HepG2 (cell line): ENCODE data around the gene MADD. TPM values are rescaled to one million over a fixed set of nuclear protein-coding genes. Genes with fewer than 3 reads are reported as not detected.
A peak's percentile ranks its signal among the peaks of the same experiment; 100 is the strongest.

Experiments
- AFF4 ChIP-seq: sonication (generic); formaldehyde crosslinking; IDR thresholded peaks from 2 replicates; pipeline ENCODE4 v1.4.0; 2020; ENCODE audit warnings: missing genetic modification reagents
- CBX1 ChIP-seq: IDR thresholded peaks from one replicate; pipeline ENCODE4 v1.6.1; 2016; ENCODE audit warnings: antibody characterized with exemption, low read depth
- CTCF ChIP-seq: sonication (generic); formaldehyde crosslinking; IDR thresholded peaks from 2 replicates; pipeline ENCODE4 v1.5.0; 2020; ENCODE audit warnings: mild to moderate bottlenecking, missing genetic modification reagents, moderate library complexity
- FIP1L1 ChIP-seq: fragments of 200-400 bp; formaldehyde crosslinking; IDR thresholded peaks from 2 replicates; pipeline ENCODE4 v1.6.1; 2018; ENCODE audit warnings: low read depth, mild to moderate bottlenecking, low read length, moderate library complexity, borderline replicate concordance; ENCODE audit not compliant: insufficient read depth
- GABPA ChIP-seq, 2 experiments: IDR thresholded peaks; 2 replicates each; pipeline ENCODE4 v1.6.1; 2011 to 2016; ENCODE audit warnings: low read depth in 2 of 2, low read length in 1 of 2, missing biosample characterization in 1 of 2, missing genetic modification characterization in 1 of 2
- GATAD1 ChIP-seq: IDR thresholded peaks from 2 replicates; pipeline ENCODE4 v1.6.1; 2016; ENCODE audit warnings: missing genetic modification reagents, missing compliant biosample characterization
- GLI4 ChIP-seq: sonication (generic); formaldehyde crosslinking; IDR thresholded peaks from 2 replicates; pipeline ENCODE4 v1.5.1; 2020; ENCODE audit warnings: missing genetic modification reagents, mild to moderate bottlenecking, moderate library complexity, borderline replicate concordance
- HDAC1 ChIP-seq: sonication (generic); formaldehyde crosslinking; IDR thresholded peaks from 2 replicates; pipeline ENCODE4 v1.5.1; 2020; ENCODE audit warnings: mild to moderate bottlenecking, missing genetic modification reagents
- MNT ChIP-seq: fragments of 450-650 bp; IDR thresholded peaks from 2 replicates; pipeline ENCODE4 v1.6.1; 2016
- NFKBIZ ChIP-seq: IDR thresholded peaks from 2 replicates; pipeline ENCODE4 v1.6.1; 2018; ENCODE audit warnings: missing genetic modification reagents, missing compliant biosample characterization
- PPARG ChIP-seq: conservative IDR thresholded peaks from 2 replicates; pipeline ENCODE4 v1.6.1; 2016; ENCODE audit warnings: missing biosample characterization, missing genetic modification reagents
- RARG ChIP-seq: sonication (generic); formaldehyde crosslinking; IDR thresholded peaks from 2 replicates; pipeline ENCODE4 v1.4.0; 2020; ENCODE audit warnings: low read depth, mild to moderate bottlenecking, missing genetic modification reagents
- STAT6 ChIP-seq: sonication (generic); formaldehyde crosslinking; IDR thresholded peaks from 2 replicates; pipeline ENCODE4 v1.4.0; 2020; ENCODE audit warnings: missing genetic modification reagents, mild to moderate bottlenecking, borderline replicate concordance
- ZFAT ChIP-seq: sonication (generic); formaldehyde crosslinking; conservative IDR thresholded peaks from 2 replicates; pipeline ENCODE4 v1.8.1; 2023; ENCODE audit warnings: missing genetic modification reagents, inconsistent platforms
- ZFX ChIP-seq: sonication (generic); formaldehyde crosslinking; IDR thresholded peaks from 2 replicates; pipeline ENCODE4 v1.4.0; 2020; ENCODE audit warnings: mild to moderate bottlenecking, low read depth, missing genetic modification reagents, moderate library complexity
- ZMYM2 ChIP-seq: sonication (generic); formaldehyde crosslinking; IDR thresholded peaks from 2 replicates; pipeline ENCODE4 v1.8.0; 2022; ENCODE audit warnings: mild to moderate bottlenecking, missing genetic modification reagents
- ZMYM4 ChIP-seq: sonication (generic); formaldehyde crosslinking; IDR thresholded peaks from 2 replicates; pipeline ENCODE4 v1.8.1; 2023; ENCODE audit warnings: mild to moderate bottlenecking, missing genetic modification reagents
- ZNF263 ChIP-seq: sonication (generic); formaldehyde crosslinking; IDR thresholded peaks from 2 replicates; pipeline ENCODE4 v1.4.0; 2020; ENCODE audit warnings: missing genetic modification reagents
- ZNF570 ChIP-seq: sonication (generic); formaldehyde crosslinking; IDR thresholded peaks from 2 replicates; pipeline ENCODE4 v1.4.0; 2020; ENCODE audit warnings: mild to moderate bottlenecking, missing genetic modification reagents, borderline replicate concordance
- polyA plus RNA-seq, 8 experiments: library from polyadenylated mRNA; depleted of rRNA in 3 of 8; stranded (reverse) in 7 of 8; unstranded in 1 of 8; fragments of >200 nt; fragmentation: Illumina TruSeq in 4 of 8; extraction: Trizol in 4 of 8; gene quantifications; 2 replicates each; pipeline versions ENCODE4 v1.2.1 to v1.2.3, GENCODE V29; 2011 to 2016; ENCODE audit warnings: low read depth in 4 of 8, missing spikeins in 1 of 8, mixed read lengths in 1 of 8; ENCODE audit not compliant: insufficient read depth in 1 of 8
- total RNA-seq, 5 experiments: library from RNA; depleted of rRNA; stranded (reverse); fragments of >200 nt; fragmentation: Illumina TruSeq; extraction: Trizol; gene quantifications; 2 replicates each; pipeline ENCODE4 v1.2.3, GENCODE V29; 2016; ENCODE audit warnings: low read depth in 1 of 5

Gene MADD
- total and polyA plus RNA-seq, 2 of the 13 experiments (the other 11 are each of a cell fraction or from before 2014, with no cell fraction given): 18.0 to 29.2 TPM

- TF ChIP-seq MNT: peak; percentile 92
- peak; percentile 81 for TF ChIP-seq ZFX (CRISPR knock-in tag)
- TF ChIP-seq HDAC1 (CRISPR knock-in tag): peak; percentile 64
- TF ChIP-seq GLI4 (CRISPR knock-in tag): no peak
- peak; percentile 80 for TF ChIP-seq ZMYM4 (CRISPR knock-in tag)
- TF ChIP-seq ZFAT (CRISPR knock-in tag): no peak
- peak; percentile 100 for TF ChIP-seq CTCF (CRISPR knock-in tag)
- no peak for TF ChIP-seq ZMYM2 (CRISPR knock-in tag)
- TF ChIP-seq NFKBIZ: no peak
- TF ChIP-seq RARG: no peak
- TF ChIP-seq PPARG (CRISPR knock-in tag): 0 out of 2 replicates have a peak, but pooled peaks have one; percentile 41
- no peak for TF ChIP-seq AFF4 (CRISPR knock-in tag)
- peak; percentile 51 for TF ChIP-seq CBX1
- TF ChIP-seq ZNF263 (CRISPR knock-in tag): 0 out of 2 replicates have a peak, but pooled peaks have one; percentile 52
- no peak for TF ChIP-seq ZNF570 (CRISPR knock-in tag)
- no peak for TF ChIP-seq FIP1L1
- no peak; the same call in 1 of the 2 replicates for TF ChIP-seq GABPA (IDR thresholded peaks at IDR 0.05; ENCODE audit: low read depth, low read length)
- no peak for TF ChIP-seq GABPA (CRISPR knock-in tag; IDR thresholded peaks at IDR 0.05; ENCODE audit: low read depth)
- peak; percentile 81 for TF ChIP-seq GATAD1 (CRISPR knock-in tag)
- TF ChIP-seq STAT6 (CRISPR knock-in tag): no peak
Observed at GRCh38 chr11:47355283-47356128, 85.6 kb downstream of the MADD start (continued).
